Measurements from ENCODE around the gene IL21R.
A peak's percentile ranks its signal among the peaks of the same experiment; 100 is the strongest.
"Not testable (repeated sequence)": the region's sequence is repeated elsewhere in the genome, so short reads cannot be mapped to it uniquely, and the experiment has no call there.

The IL21R gene

GRCh38 chr16:27444015-27444414 lies 42.0 kb downstream of the IL21R start:
- DNase-seq (ENCODE audit: low read depth): no peak

GRCh38 chr16:27444470-27444869 lies 42.5 kb downstream of the IL21R start:
- no peak for DNase-seq (ENCODE audit: low read depth)

- DNase-seq (ENCODE audit: low read depth): no peak
These were observed 43.7 kb downstream of the IL21R start for GRCh38 chr16:27445502-27446175.

- peak; percentile 72 for DNase-seq (ENCODE audit: low read depth)
These were observed 44.7 kb downstream of the IL21R start for GRCh38 chr16:27446721-27447120.

GRCh38 chr16:27447301-27447700 lies 45.3 kb downstream of the IL21R start:
- no peak for DNase-seq (ENCODE audit: low read depth)

- no peak for DNase-seq (ENCODE audit: low read depth)
These were observed 46.8 kb downstream of the IL21R start for GRCh38 chr16:27448532-27449433.

- DNase-seq (ENCODE audit: low read depth): peak; percentile 52
These were observed 47.6 kb downstream of the IL21R start for GRCh38 chr16:27449434-27450195.

GRCh38 chr16:27450196-27450549 lies 48.2 kb downstream of the IL21R start:
- no peak for DNase-seq (ENCODE audit: low read depth)

GRCh38 chr16:27452569-27453493 lies 50.9 kb downstream of the IL21R start:
- no peak for DNase-seq (ENCODE audit: low read depth)

- no peak for DNase-seq (ENCODE audit: low read depth)
These were observed 51.5 kb downstream of the IL21R start for GRCh38 chr16:27453494-27453825.

GRCh38 chr16:27455700-27456099 lies 53.7 kb downstream of the IL21R start:
- no peak for DNase-seq (ENCODE audit: low read depth)

GRCh38 chr16:27457605-27457900 lies 55.6 kb downstream of the IL21R start:
- DNase-seq (ENCODE audit: low read depth): not testable (repeated sequence)

- DNase-seq (ENCODE audit: low read depth): no peak
These were observed 56.3 kb downstream of the IL21R start for GRCh38 chr16:27458258-27458657.

GRCh38 chr16:27458987-27459688 lies 57.2 kb downstream of the IL21R start:
- DNase-seq (ENCODE audit: low read depth): no peak

GRCh38 chr16:27460213-27460612 lies 58.2 kb downstream of the IL21R start:
- no peak for DNase-seq (ENCODE audit: low read depth)

GRCh38 chr16:27460663-27461482 lies 58.9 kb downstream of the IL21R start:
- DNase-seq (ENCODE audit: low read depth): no peak

GRCh38 chr16:27461483-27462171 lies 59.7 kb downstream of the IL21R start:
- no peak for DNase-seq (ENCODE audit: low read depth)

- no peak for DNase-seq (ENCODE audit: low read depth)
These were observed 60.3 kb downstream of the IL21R start for GRCh38 chr16:27462200-27462845.

Measured in activated T-cell treated with anti-CD3 and anti-CD28 coated beads for 1 hour (primary cell).